Prostate gland (tissue), 2 donors: ENCODE measurements around the gene SFT2D3. TPM values are rescaled to one million over a fixed set of nuclear protein-coding genes. Genes with fewer than 3 reads are reported as not detected.

ENCODE experiments used
- DNase-seq: peaks from one replicate; pipeline ENCODE4 v3.0.0-alpha.2; 2019; ENCODE audit warnings: low spot score
- H3K27ac ChIP-seq, 2 donors: fragments of 200-600 bp; sonication (generic); 2 replicates each; pipeline ENCODE4 v1.5.1; 2017 to 2019
- H3K27me3 ChIP-seq: fragments of 200-600 bp; sonication (generic); replicated peaks from 2 replicates; pipeline ENCODE4 v1.5.1; 2019; ENCODE audit not compliant: insufficient read depth
- H3K36me3 ChIP-seq, 2 donors: fragments of 200-600 bp; sonication (generic); 1 replicate in 1 of 2; 2 replicates in 1 of 2; pipeline versions ENCODE4 v1.5.1 to v1.8.1; 2017 to 2019
- H3K4me1 ChIP-seq: fragments of 200-600 bp; sonication (generic); replicated peaks from 2 replicates; pipeline ENCODE4 v1.5.1; 2019
- H3K4me3 ChIP-seq, 2 donors: fragments of 200-600 bp; sonication (generic); 2 replicates each; pipeline ENCODE4 v1.5.1; 2017 to 2019
- H3K9me3 ChIP-seq: fragments of 200-600 bp; sonication (generic); 2 replicates; pipeline ENCODE4 v1.5.1; 2017
- POLR2A ChIP-seq: fragments of 450-650 bp; IDR thresholded peaks from one replicate; pipeline ENCODE4 v1.6.1; 2016; ENCODE audit warnings: antibody characterized with exemption, mild to moderate bottlenecking
- POLR2AphosphoS5 ChIP-seq: sonication (generic); formaldehyde crosslinking; IDR thresholded peaks from one replicate; pipeline ENCODE4 v1.6.1; 2017; ENCODE audit warnings: antibody characterized with exemption
- WGBS: methylation state at CpG from one replicate; pipeline ENCODE4 v1.1.5; 2018; 5-methylcytosine and 5-hydroxymethylcytosine counted together
- intact Hi-C: fragments of 100-400 bp; cut with DNase I; formaldehyde crosslinking; loops from one replicate; pipeline ENCODE4 v1.14.2; 2022
- total RNA-seq, 2 donors: library from RNA; depleted of rRNA; stranded (reverse); fragments of >200 nt; gene quantifications; one replicate each; pipeline ENCODE4 v1.1.0, GENCODE V29; 2016
- TF ChIP-seq, protein P1 (sequence below), 4 experiments: fragments of 200-600 bp in 2 of 4; fragments of 450-650 bp in 2 of 4; sonication (generic) in 2 of 4; IDR thresholded peaks; 1 replicate in 3 of 4; 2 replicates in 1 of 4; pipeline ENCODE4 v1.5.1; 2016 to 2019; ENCODE audit warnings: antibody characterized with exemption in 4 of 4, mild to moderate bottlenecking in 2 of 4, moderate library complexity in 2 of 4

Gene SFT2D3
- total RNA-seq, 2 donors from 2014 or later: 14.8 to 22.2 TPM

- Histone ChIP-seq H3K27ac (no peak overlapping the region), H3K4me3 (no peak overlapping the region), H3K9me3 (no peaks in the 10 kb centered on the region), H3K4me1 (no peaks in the 10 kb centered on the region), H3K36me3 (no peaks in the 10 kb centered on the region), H3K27me3 (no peaks in the 10 kb centered on the region)
- intact Hi-C loops: no loop called here
- no peak for TF ChIP-seq POLR2AphosphoS5
- TF ChIP-seq POLR2A: no peak
- TF ChIP-seq, protein P1, sequence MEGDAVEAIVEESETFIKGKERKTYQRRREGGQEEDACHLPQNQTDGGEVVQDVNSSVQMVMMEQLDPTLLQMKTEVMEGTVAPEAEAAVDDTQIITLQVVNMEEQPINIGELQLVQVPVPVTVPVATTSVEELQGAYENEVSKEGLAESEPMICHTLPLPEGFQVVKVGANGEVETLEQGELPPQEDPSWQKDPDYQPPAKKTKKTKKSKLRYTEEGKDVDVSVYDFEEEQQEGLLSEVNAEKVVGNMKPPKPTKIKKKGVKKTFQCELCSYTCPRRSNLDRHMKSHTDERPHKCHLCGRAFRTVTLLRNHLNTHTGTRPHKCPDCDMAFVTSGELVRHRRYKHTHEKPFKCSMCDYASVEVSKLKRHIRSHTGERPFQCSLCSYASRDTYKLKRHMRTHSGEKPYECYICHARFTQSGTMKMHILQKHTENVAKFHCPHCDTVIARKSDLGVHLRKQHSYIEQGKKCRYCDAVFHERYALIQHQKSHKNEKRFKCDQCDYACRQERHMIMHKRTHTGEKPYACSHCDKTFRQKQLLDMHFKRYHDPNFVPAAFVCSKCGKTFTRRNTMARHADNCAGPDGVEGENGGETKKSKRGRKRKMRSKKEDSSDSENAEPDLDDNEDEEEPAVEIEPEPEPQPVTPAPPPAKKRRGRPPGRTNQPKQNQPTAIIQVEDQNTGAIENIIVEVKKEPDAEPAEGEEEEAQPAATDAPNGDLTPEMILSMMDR (IDR thresholded peaks at IDR 0.05): no peak
- 85% methylated on average over 17 of the region's 17 CpGs for WGBS
- DNase-seq: no peak
These were observed 44.1 kb upstream of the SFT2D3 start for GRCh38 chr2:127657232-127657595.

- Histone ChIP-seq H3K4me3 (no peak overlapping the region), H3K36me3 (no peaks in the 10 kb centered on the region), H3K27me3 (no peaks in the 10 kb centered on the region), H3K4me1 (no peaks in the 10 kb centered on the region), H3K27ac (no peak overlapping the region), H3K9me3 (no peaks in the 10 kb centered on the region)
- intact Hi-C loops: no loop called here
- TF ChIP-seq POLR2AphosphoS5: no peak
- TF ChIP-seq, protein P1 (IDR thresholded peaks at IDR 0.05): no peak
- no peak for TF ChIP-seq POLR2A
- DNase-seq: no peak
- 84% methylated on average over 6 of the region's 6 CpGs for WGBS
These were observed 43.2 kb upstream of the SFT2D3 start for GRCh38 chr2:127658146-127658545.

GRCh38 chr2:127658641-127659407 lies 42.5 kb upstream of the SFT2D3 start:
- Histone ChIP-seq H3K27ac (peak overlapping the region in 1 of 2 donors; percentile 13), H3K36me3 (no peaks in the 10 kb centered on the region), H3K9me3 (no peaks in the 10 kb centered on the region), H3K4me3 (no peak overlapping the region), H3K4me1 (no peaks in the 10 kb centered on the region), H3K27me3 (peaks cover 2% of the 10 kb centered on the region)
- no peak for DNase-seq
- TF ChIP-seq POLR2A: no peak
- TF ChIP-seq POLR2AphosphoS5: no peak
- TF ChIP-seq, protein P1 (IDR thresholded peaks at IDR 0.05): no peak
- 73% methylated on average over 17 of the region's 20 CpGs for WGBS
- intact Hi-C loops: no loop called here

- H3K27ac ChIP-seq: peak overlapping the region in 1 of 2 donors; percentile 13
- H3K27me3 ChIP-seq: peaks cover 2% of the 10 kb centered on the region
- H3K36me3 ChIP-seq: no peaks in the 10 kb centered on the region
- H3K4me1 ChIP-seq: no peaks in the 10 kb centered on the region
- H3K4me3 ChIP-seq: no peak overlapping the region
- intact Hi-C loops: no loop called here
- DNase-seq: no peak
- H3K9me3 ChIP-seq: no peaks in the 10 kb centered on the region
- 66% methylated on average over 14 of the region's 14 CpGs for WGBS
- no peak for TF ChIP-seq POLR2A
- TF ChIP-seq, protein P1 (IDR thresholded peaks at IDR 0.05): no peak
- TF ChIP-seq POLR2AphosphoS5: peak; percentile 26
These were observed 41.6 kb upstream of the SFT2D3 start for GRCh38 chr2:127659408-127660290.
